Measurements from ENCODE around the gene CYBA. TPM values are rescaled to one million over a fixed set of nuclear protein-coding genes. Genes with fewer than 3 reads are reported as not detected.

Gene CYBA
- total and polyA plus RNA-seq, 2 of the 13 experiments (the other 11 are each of a cell fraction or from before 2014, with no cell fraction given), result 196 to 250 TPM

GRCh38 chr16:88686439-88687253 is 35.8 kb upstream of the CYBA start, which contains the start of gene SNAI3 (continued):
- 0 out of 2 replicates have a peak, but pooled peaks have one; percentile 63 for TF ChIP-seq ZNF558 (CRISPR knock-in tag; IDR thresholded peaks at IDR 0.05; ENCODE audit: borderline replicate concordance)
- TF ChIP-seq MZF1 (CRISPR knock-in tag; IDR thresholded peaks at IDR 0.05; ENCODE audit: borderline replicate concordance), result no peak
- peak; percentile 75 for TF ChIP-seq ZNF446 (CRISPR knock-in tag; IDR thresholded peaks at IDR 0.05)
- 0 out of 2 replicates have a peak, but pooled peaks have one; percentile 20 for TF ChIP-seq NFAT5 (CRISPR knock-in tag; IDR thresholded peaks at IDR 0.05)
- TF ChIP-seq GATA4 (IDR thresholded peaks at IDR 0.05; ENCODE audit: borderline replicate concordance, low read depth), result no peak
- TF ChIP-seq ZNF318 (CRISPR knock-in tag; IDR thresholded peaks at IDR 0.05), result no peak
- TF ChIP-seq DR1 (CRISPR knock-in tag; IDR thresholded peaks at IDR 0.05), result no peak; the same call in 1 of the 2 replicates
- no peak for TF ChIP-seq ZBTB20 (CRISPR knock-in tag; IDR thresholded peaks at IDR 0.05; ENCODE audit: borderline replicate concordance, low read depth)
- TF ChIP-seq RFX5 (IDR thresholded peaks at IDR 0.05; ENCODE audit: low read depth, low read length), result no peak
- TF ChIP-seq ZBTB2 (CRISPR knock-in tag; IDR thresholded peaks at IDR 0.05; ENCODE audit: low read depth), result 0 out of 2 replicates have a peak, but pooled peaks have one; percentile 17
